HepG2 (cell line): ENCODE results near the gene NBL1. TPM values are rescaled to one million over a fixed set of nuclear protein-coding genes. Genes with fewer than 3 reads are reported as not detected.

Experiments
- BORCS8-MEF2B ChIP-seq: sonication (generic); formaldehyde crosslinking; IDR thresholded peaks from 2 replicates; pipeline ENCODE4 v1.8.0; 2022; ENCODE audit warnings: mild to moderate bottlenecking, missing genetic modification reagents
- CEBPB ChIP-seq: IDR thresholded peaks from 2 replicates; pipeline ENCODE4 v1.6.1; 2011; ENCODE audit warnings: low read depth, low read length, improper control_type of control experiment, borderline replicate concordance
- DR1 ChIP-seq: sonication (generic); formaldehyde crosslinking; IDR thresholded peaks from 2 replicates; pipeline ENCODE4 v1.8.0; 2021; ENCODE audit warnings: mild to moderate bottlenecking, missing genetic modification reagents, inconsistent platforms
- ETS1 ChIP-seq: sonication (generic); formaldehyde crosslinking; IDR thresholded peaks from 2 replicates; pipeline ENCODE4 v1.4.0; 2020; ENCODE audit warnings: missing genetic modification reagents
- GATAD1 ChIP-seq: IDR thresholded peaks from 2 replicates; pipeline ENCODE4 v1.6.1; 2016; ENCODE audit warnings: missing genetic modification reagents, missing compliant biosample characterization
- GPBP1L1 ChIP-seq: sonication (generic); formaldehyde crosslinking; IDR thresholded peaks from 2 replicates; pipeline ENCODE4 v1.5.0; 2020; ENCODE audit warnings: mild to moderate bottlenecking, missing genetic modification reagents
- HMGA1 ChIP-seq: sonication (generic); formaldehyde crosslinking; conservative IDR thresholded peaks from 2 replicates; pipeline ENCODE4 v1.4.0; 2020; ENCODE audit warnings: missing genetic modification reagents
- HNRNPL ChIP-seq: fragments of 200-400 bp; formaldehyde crosslinking; IDR thresholded peaks from 2 replicates; pipeline ENCODE4 v1.6.1; 2017; ENCODE audit warnings: mild to moderate bottlenecking, low read depth, low read length
- JARID2 ChIP-seq: sonication (generic); formaldehyde crosslinking; IDR thresholded peaks from 2 replicates; pipeline ENCODE4 v1.8.1; 2023; ENCODE audit warnings: missing genetic modification reagents, inconsistent platforms; ENCODE audit not compliant: insufficient replicate concordance
- NFIC ChIP-seq: IDR thresholded peaks from 2 replicates; pipeline ENCODE4 v1.6.1; 2012; ENCODE audit warnings: mild to moderate bottlenecking, low read length, inconsistent platforms
- PLSCR1 ChIP-seq: sonication (generic); formaldehyde crosslinking; IDR thresholded peaks from 2 replicates; pipeline ENCODE4 v1.5.0; 2020; ENCODE audit warnings: missing genetic modification reagents, mild to moderate bottlenecking, borderline replicate concordance
- RXRA ChIP-seq: sonication (generic); formaldehyde crosslinking; IDR thresholded peaks from 2 replicates; pipeline ENCODE4 v1.5.1; 2020; ENCODE audit warnings: missing genetic modification reagents
- SUZ12 ChIP-seq: fragments of 150-350 bp; IDR thresholded peaks from 2 replicates; pipeline ENCODE4 v1.6.1; 2014; ENCODE audit warnings: low read depth, low read length
- ZNF280D ChIP-seq: sonication (generic); formaldehyde crosslinking; IDR thresholded peaks from 2 replicates; pipeline ENCODE4 v1.5.1; 2020; ENCODE audit warnings: mild to moderate bottlenecking, missing genetic modification reagents
- ZNF513 ChIP-seq: sonication (generic); formaldehyde crosslinking; conservative IDR thresholded peaks from 2 replicates; pipeline ENCODE4 v1.5.0; 2020; ENCODE audit warnings: missing genetic modification reagents
- ZNF737 ChIP-seq: sonication (generic); formaldehyde crosslinking; IDR thresholded peaks from 2 replicates; pipeline ENCODE4 v1.5.0; 2020; ENCODE audit warnings: missing genetic modification reagents, mild to moderate bottlenecking, borderline replicate concordance
- ZNF780A ChIP-seq: sonication (generic); formaldehyde crosslinking; IDR thresholded peaks from 2 replicates; pipeline ENCODE4 v1.8.0; 2022; ENCODE audit warnings: mild to moderate bottlenecking, missing genetic modification reagents, moderate library complexity
- ZNF781 ChIP-seq: sonication (generic); formaldehyde crosslinking; IDR thresholded peaks from 2 replicates; pipeline ENCODE4 v1.5.1; 2020; ENCODE audit warnings: borderline replicate concordance, mild to moderate bottlenecking, missing genetic modification reagents; ENCODE audit errors: not compliant biosample characterization
- ZUFSP ChIP-seq: sonication (generic); formaldehyde crosslinking; IDR thresholded peaks from 2 replicates; pipeline ENCODE4 v1.9.0; 2021; ENCODE audit warnings: missing genetic modification reagents, mild to moderate bottlenecking, borderline replicate concordance
- polyA plus RNA-seq, 8 experiments: library from polyadenylated mRNA; depleted of rRNA in 3 of 8; stranded (reverse) in 7 of 8; unstranded in 1 of 8; fragments of >200 nt; fragmentation: Illumina TruSeq in 4 of 8; extraction: Trizol in 4 of 8; gene quantifications; 2 replicates each; pipeline versions ENCODE4 v1.2.1 to v1.2.3, GENCODE V29; 2011 to 2016; ENCODE audit warnings: low read depth in 4 of 8, missing spikeins in 1 of 8, mixed read lengths in 1 of 8; ENCODE audit not compliant: insufficient read depth in 1 of 8
- total RNA-seq, 5 experiments: library from RNA; depleted of rRNA; stranded (reverse); fragments of >200 nt; fragmentation: Illumina TruSeq; extraction: Trizol; gene quantifications; 2 replicates each; pipeline ENCODE4 v1.2.3, GENCODE V29; 2016; ENCODE audit warnings: low read depth in 1 of 5

The NBL1 gene
- total and polyA plus RNA-seq, 2 of the 13 experiments (the other 11 are each of a cell fraction or from before 2014, with no cell fraction given) = 2.7 to 13.8 TPM

GRCh38 chr1:19596714-19597495 is 47.2 kb upstream of the NBL1 start (continued):
- TF ChIP-seq PLSCR1 (CRISPR knock-in tag) (no peak), HNRNPL (no peak), ZNF780A (CRISPR knock-in tag) (no peak), GATAD1 (CRISPR knock-in tag) (peak; percentile 76), BORCS8-MEF2B (no peak; the same call in 1 of the 2 replicates), ZNF280D (CRISPR knock-in tag) (no peak), NFIC (peak; percentile 23; the same call in 1 of the 2 replicates), ZNF737 (no peak), GPBP1L1 (CRISPR knock-in tag) (no peak), ZUFSP (CRISPR knock-in tag) (no peak), DR1 (peak; percentile 72), HMGA1 (CRISPR knock-in tag) (no peak), RXRA (CRISPR knock-in tag) (peak; percentile 65; the same call in 1 of the 2 replicates), ETS1 (CRISPR knock-in tag) (0 out of 2 replicates have a peak, but pooled peaks have one; percentile 62), CEBPB (no peak), SUZ12 (no peak), ZNF513 (CRISPR knock-in tag) (no peak), JARID2 (CRISPR knock-in tag) (no peak), ZNF781 (no peak)
